Naive thymus-derived CD4-positive, alpha-beta T cell (primary cell): ENCODE measurements around the gene SMAD2. TPM values are rescaled to one million over a fixed set of nuclear protein-coding genes. Genes with fewer than 3 reads are reported as not detected.

Source experiments
- ATAC-seq: fragments of 150-1000 bp; cut with Tn5 transposase; 2 replicates; pipeline ENCODE4 v1.10.0; 2021; ENCODE audit warnings: mild to moderate bottlenecking, moderate library complexity
- CTCF ChIA-PET: fragments of 350-600 bp; sonication (Branson Sonifier 250); formaldehyde crosslinking; loops from one replicate; lab custom pipeline; 2021; ENCODE audit warnings: antibody characterized with exemption; lab: Charles Lee
- POLR2A ChIA-PET: fragments of 350-600 bp; sonication (Branson Sonifier 250); formaldehyde crosslinking; loops from one replicate; lab custom pipeline; 2021; ENCODE audit warnings: antibody characterized with exemption, inconsistent platforms; lab: Charles Lee
- DNase-seq, 9 donors: peaks; one replicate each; pipeline versions ENCODE4 v3.0.0 to v3.0.0-alpha.2; 2020 to 2022; ENCODE audit warnings: mixed read lengths in 1 of 9
- H3K27ac ChIP-seq: one replicate; pipeline ENCODE4 v1.7.0; 2013; ENCODE audit warnings: mild to moderate bottlenecking, low read depth, low read length, moderate library complexity
- H3K27me3 ChIP-seq, 2 donors: one replicate each; pipeline ENCODE4 v1.7.0; 2013; ENCODE audit warnings: low read length in 2 of 2, mild to moderate bottlenecking in 2 of 2, moderate library complexity in 2 of 2; ENCODE audit not compliant: control insufficient read depth in 2 of 2, insufficient read depth in 2 of 2
- H3K36me3 ChIP-seq, 3 experiments: 1 replicate in 2 of 3; 2 replicates in 1 of 3; pipeline ENCODE4 v1.7.0; 2013; ENCODE audit warnings: low read length in 3 of 3, mild to moderate bottlenecking in 3 of 3, moderate library complexity in 1 of 3; ENCODE audit not compliant: insufficient read depth in 3 of 3, control insufficient read depth in 2 of 3
- H3K4me1 ChIP-seq, 2 donors: one replicate each; pipeline ENCODE4 v1.7.0; 2013; ENCODE audit warnings: low read length in 2 of 2, mild to moderate bottlenecking in 2 of 2, moderate library complexity in 1 of 2; ENCODE audit not compliant: control insufficient read depth in 2 of 2, insufficient read depth in 2 of 2
- H3K4me3 ChIP-seq: 2 replicates; pipeline ENCODE4 v1.7.0; 2013; ENCODE audit warnings: mild to moderate bottlenecking, low read length
- H3K9me3 ChIP-seq, 3 experiments: 1 replicate in 2 of 3; 2 replicates in 1 of 3; pipeline ENCODE4 v1.7.0; 2013; ENCODE audit warnings: low read length in 3 of 3; ENCODE audit not compliant: control insufficient read depth in 2 of 3
- H3K27ac Mint-ChIP-seq, 9 donors: one replicate each; pipeline ENCODE4 v1.8.0; 2020 to 2022; ENCODE audit warnings: mixed read lengths in 9 of 9, mild to moderate bottlenecking in 8 of 9, moderate library complexity in 5 of 9, inconsistent platforms in 2 of 9
- H3K27me3 Mint-ChIP-seq, 5 donors: one replicate each; pipeline ENCODE4 v1.8.0; 2021 to 2022; ENCODE audit warnings: mixed read lengths in 5 of 5, mild to moderate bottlenecking in 1 of 5
- H3K36me3 Mint-ChIP-seq, 5 donors: one replicate each; pipeline ENCODE4 v1.8.0; 2020 to 2022; ENCODE audit warnings: mixed read lengths in 5 of 5, mild to moderate bottlenecking in 3 of 5, inconsistent platforms in 1 of 5
- H3K4me1 Mint-ChIP-seq, 7 donors: one replicate each; pipeline ENCODE4 v1.8.0; 2020 to 2022; ENCODE audit warnings: mixed read lengths in 7 of 7, mild to moderate bottlenecking in 3 of 7, inconsistent platforms in 1 of 7
- H3K4me3 Mint-ChIP-seq, 10 donors: one replicate each; pipeline ENCODE4 v1.8.0; 2020 to 2022; ENCODE audit warnings: mild to moderate bottlenecking in 10 of 10, mixed read lengths in 10 of 10, moderate library complexity in 6 of 10, inconsistent platforms in 2 of 10
- H3K9me3 Mint-ChIP-seq, 11 donors: one replicate each; pipeline ENCODE4 v1.8.0; 2020 to 2022; ENCODE audit warnings: mixed read lengths in 11 of 11, mild to moderate bottlenecking in 4 of 11, inconsistent platforms in 1 of 11, moderate library complexity in 1 of 11
- intact Hi-C, 2 donors: fragments of 100-400 bp; cut with micrococcal nuclease; formaldehyde crosslinking; loops; one replicate each; pipeline ENCODE4 v1.15.1; 2023
- polyA plus RNA-seq, 2 donors: library from polyadenylated mRNA; unstranded; fragments of 300-500 nt; fragmentation: Illumina TruSeq; gene quantifications; one replicate each; pipeline ENCODE4 v1.2.3, GENCODE V29; 2021
- total RNA-seq, 6 experiments: library from RNA in 5 of 6; stranded (reverse) in 5 of 6; gene quantifications; 1 replicate in 5 of 6; 2 replicates in 1 of 6; pipeline ENCODE4 v1.2.3 and lab custom pipeline; 2021 to 2026

Gene SMAD2
- total and polyA plus RNA-seq, 7 experiments from 2014 or later = 91.3 to 164 (median 113) TPM

- POLR2A ChIA-PET = no interaction called here
- CTCF ChIA-PET = no interaction called here
- Mint-ChIP-seq H3K27ac (peak overlapping the region in 8 of 9 donors; percentile 20 to 85 (median 62)), H3K9me3 (peaks cover 0 to 2% (median 0%) of the 10 kb centered on the region in 11 donors), H3K36me3 (peaks cover 0 to 23% (median 6%) of the 10 kb centered on the region in 5 donors), H3K4me1 (peaks cover 47 to 99% (median 92%) of the 10 kb centered on the region in 7 donors), H3K27me3 (no peaks in the 10 kb centered on the region), H3K4me3 (no peak overlapping the region)
- no peaks in the 10 kb centered on the region for H3K36me3 ChIP-seq
- no peak overlapping the region for H3K4me3 ChIP-seq
- ATAC-seq = no peak
- no peaks in the 10 kb centered on the region for H3K9me3 ChIP-seq
- no peak overlapping the region for H3K27ac ChIP-seq
- intact Hi-C loops = loop anchor here in 1 of 2 donors (5.0 kb wide), 1 partner anchor 34 kb away; no protein-coding TSS in a partner anchor
- no peaks in the 10 kb centered on the region for H3K27me3 ChIP-seq
- no peak for DNase-seq
- H3K4me1 ChIP-seq = peaks cover 23 to 44% of the 10 kb centered on the region in 2 donors
Observed at GRCh38 chr18:47915930-47916329, 14.5 kb downstream of the SMAD2 start.

GRCh38 chr18:47915229-47915628 lies 15.2 kb downstream of the SMAD2 start:
- ChIA-PET POLR2A (interaction anchor here (0.6 to 1.5 kb wide), 2 partner anchors 10 to 15 kb away, joined by 3 to 5 read pairs; partner anchors contain the start of gene SMAD2), CTCF (no interaction called here)
- Histone ChIP-seq H3K27ac (no peak overlapping the region), H3K4me1 (peaks cover 23 to 44% of the 10 kb centered on the region in 2 donors), H3K4me3 (no peak overlapping the region), H3K36me3 (no peaks in the 10 kb centered on the region), H3K9me3 (no peaks in the 10 kb centered on the region), H3K27me3 (no peaks in the 10 kb centered on the region)
- intact Hi-C loops = loop anchor here in 1 of 2 donors (5.0 kb wide), 1 partner anchor 33 kb away; no protein-coding TSS in a partner anchor
- peak overlapping the region in 8 of 9 donors; percentile 20 to 85 (median 60) for H3K27ac Mint-ChIP-seq
- no peaks in the 10 kb centered on the region for H3K27me3 Mint-ChIP-seq
- DNase-seq (no peak), ATAC-seq (no peak)
- H3K4me3 Mint-ChIP-seq = peak overlapping the region in 2 of 10 donors; percentile 1
- peaks cover 0 to 28% (median 6%) of the 10 kb centered on the region in 5 donors for H3K36me3 Mint-ChIP-seq
- peaks cover 51 to 98% (median 91%) of the 10 kb centered on the region in 7 donors for H3K4me1 Mint-ChIP-seq
- H3K9me3 Mint-ChIP-seq = peaks cover 0 to 2% (median 0%) of the 10 kb centered on the region in 11 donors

GRCh38 chr18:47912794-47913585 lies 17.5 kb downstream of the SMAD2 start:
- Histone ChIP-seq H3K36me3 (no peaks in the 10 kb centered on the region), H3K4me3 (no peak overlapping the region), H3K27me3 (no peaks in the 10 kb centered on the region), H3K9me3 (no peaks in the 10 kb centered on the region), H3K4me1 (peaks cover 16 to 38% of the 10 kb centered on the region in 2 donors), H3K27ac (peak overlapping the region; percentile 67)
- Mint-ChIP-seq H3K27me3 (no peaks in the 10 kb centered on the region), H3K4me3 (peak overlapping the region in 9 of 10 donors; percentile 17 to 71 (median 63)), H3K4me1 (peaks cover 50 to 98% (median 90%) of the 10 kb centered on the region in 7 donors), H3K9me3 (no peaks in the 10 kb centered on the region), H3K27ac (peak overlapping the region; percentile 17 to 89 (median 81)), H3K36me3 (peaks cover 4 to 35% (median 8%) of the 10 kb centered on the region in 5 donors)
- ChIA-PET POLR2A (interaction anchor here (0.6 to 1.3 kb wide), 6 partner anchors 10 to 18 kb away, joined by 3 to 11 read pairs (median 4); partner anchors contain the start of gene SMAD2), CTCF (interaction anchor here (0.7 kb wide), 1 partner anchor 17 kb away, joined by 3 read pairs; no protein-coding TSS in a partner anchor)
- intact Hi-C loops = loop anchor here (1.0 to 2.0 kb wide), 3 partner anchors 7 to 16 kb away; no protein-coding TSS in a partner anchor
- ATAC-seq = no peak
- no peak for DNase-seq

GRCh38 chr18:47912343-47912742 lies 18.1 kb downstream of the SMAD2 start:
- peak overlapping the region; percentile 67 for H3K27ac ChIP-seq
- intact Hi-C loops = loop anchor here (1.0 to 2.0 kb wide), 3 partner anchors 8 to 16 kb away; no protein-coding TSS in a partner anchor
- no peaks in the 10 kb centered on the region for H3K9me3 ChIP-seq
- H3K27me3 Mint-ChIP-seq = no peaks in the 10 kb centered on the region
- H3K4me3 ChIP-seq = no peak overlapping the region
- peak overlapping the region in 9 of 10 donors; percentile 32 to 71 (median 63) for H3K4me3 Mint-ChIP-seq
- DNase-seq = no peak
- CTCF ChIA-PET = no interaction called here
- peak overlapping the region; percentile 17 to 89 (median 72) for H3K27ac Mint-ChIP-seq
- H3K36me3 Mint-ChIP-seq = peaks cover 4 to 40% (median 10%) of the 10 kb centered on the region in 5 donors
- POLR2A ChIA-PET = interaction anchor here (0.9 to 1.3 kb wide), 5 partner anchors 11 to 18 kb away, joined by 3 to 11 read pairs (median 3); partner anchors contain the start of gene SMAD2
- H3K9me3 Mint-ChIP-seq = peaks cover 0 to 2% (median 0%) of the 10 kb centered on the region in 11 donors
- no peaks in the 10 kb centered on the region for H3K27me3 ChIP-seq
- H3K4me1 Mint-ChIP-seq = peaks cover 48 to 98% (median 90%) of the 10 kb centered on the region in 7 donors
- H3K36me3 ChIP-seq = no peaks in the 10 kb centered on the region
- ATAC-seq = peak; percentile 36
- H3K4me1 ChIP-seq = peaks cover 13 to 33% of the 10 kb centered on the region in 2 donors

- ATAC-seq (peak; percentile 66), DNase-seq (peak in 5 of 9 donors; percentile 12 to 28 (median 24))
- Histone ChIP-seq H3K4me1 (peaks cover 13 to 30% of the 10 kb centered on the region in 2 donors), H3K27me3 (no peaks in the 10 kb centered on the region), H3K9me3 (no peaks in the 10 kb centered on the region), H3K4me3 (no peak overlapping the region), H3K36me3 (no peaks in the 10 kb centered on the region), H3K27ac (peak overlapping the region; percentile 67)
- Mint-ChIP-seq H3K9me3 (peaks cover 0 to 6% (median 2%) of the 10 kb centered on the region in 11 donors), H3K4me1 (peaks cover 49 to 98% (median 90%) of the 10 kb centered on the region in 7 donors), H3K27me3 (no peaks in the 10 kb centered on the region), H3K4me3 (peak overlapping the region; percentile 21 to 71 (median 63)), H3K36me3 (peaks cover 8 to 43% (median 14%) of the 10 kb centered on the region in 5 donors), H3K27ac (peak overlapping the region; percentile 17 to 89 (median 72))
- POLR2A ChIA-PET = interaction anchor here (0.9 to 1.3 kb wide), 5 partner anchors 10 to 19 kb away, joined by 3 to 11 read pairs (median 3); partner anchors contain the start of gene SMAD2
- intact Hi-C loops = loop anchor here (1.0 to 2.0 kb wide), 4 partner anchors 8 to 17 kb away; no protein-coding TSS in a partner anchor
- CTCF ChIA-PET = no interaction called here
Observed at GRCh38 chr18:47911877-47912276, 18.6 kb downstream of the SMAD2 start.

- H3K27ac Mint-ChIP-seq = peak overlapping the region in 6 of 9 donors; percentile 12 to 76 (median 38)
Observed at GRCh38 chr18:47909484-47909883, 21.0 kb downstream of the SMAD2 start.

More at GRCh38 chr18:47909484-47909883, 21.0 kb downstream of the SMAD2 start:
- ChIA-PET CTCF (no interaction called here), POLR2A (interaction anchor here (0.7 kb wide), 2 partner anchors 9 to 20 kb away, joined by 3 to 5 read pairs; no protein-coding TSS in a partner anchor)
- ATAC-seq (no peak), DNase-seq (no peak)
- Histone ChIP-seq H3K27ac (no peak overlapping the region), H3K9me3 (peaks cover 0 to 5% (median 3%) of the 10 kb centered on the region in 3 experiments), H3K4me1 (peaks cover 13 to 32% of the 10 kb centered on the region in 2 donors), H3K36me3 (no peaks in the 10 kb centered on the region), H3K27me3 (no peaks in the 10 kb centered on the region), H3K4me3 (no peak overlapping the region)
- H3K4me1 Mint-ChIP-seq = peaks cover 49 to 96% (median 89%) of the 10 kb centered on the region in 7 donors
- H3K9me3 Mint-ChIP-seq = peaks cover 3 to 28% (median 9%) of the 10 kb centered on the region in 11 donors
- H3K36me3 Mint-ChIP-seq = peaks cover 11 to 60% (median 34%) of the 10 kb centered on the region in 5 donors
- peak overlapping the region in 3 of 10 donors; percentile 2 to 49 (median 49) for H3K4me3 Mint-ChIP-seq
- H3K27me3 Mint-ChIP-seq = no peaks in the 10 kb centered on the region
- intact Hi-C loops = no loop called here
